HG02610 (cell line): ENCODE measurements around the gene NCOA7.
A peak's percentile ranks its signal among the peaks of the same experiment; 100 is the strongest.

Source experiments
- ATAC-seq: cut with Tn5 transposase; IDR thresholded peaks from one replicate; pipeline ENCODE4 v1.9.1; 2021; ENCODE audit warnings: mild to moderate bottlenecking, moderate library complexity; ENCODE audit not compliant: unreplicated experiment

NCOA7 gene

GRCh38 chr6:125790358-125791150 lies at the start of gene NCOA7:
TSS of gene NCOA7 (plus strand) at chr6:125790960. CDS start at chr6:125815355, 24,395 bp downstream.
- ATAC-seq = peak; percentile 79

GRCh38 chr6:125741336-125741735 lies 49.4 kb upstream of the NCOA7 start:
- ATAC-seq = no peak

GRCh38 chr6:125742024-125742423 lies 48.7 kb upstream of the NCOA7 start:
- no peak for ATAC-seq

GRCh38 chr6:125742464-125743120 lies 48.2 kb upstream of the NCOA7 start:
- no peak for ATAC-seq

GRCh38 chr6:125743604-125744003 lies 47.2 kb upstream of the NCOA7 start:
- no peak for ATAC-seq

GRCh38 chr6:125745281-125746018 lies 45.3 kb upstream of the NCOA7 start:
- no peak for ATAC-seq

GRCh38 chr6:125746019-125746414 lies 44.7 kb upstream of the NCOA7 start:
- ATAC-seq = no peak

GRCh38 chr6:125746731-125747588 lies 43.8 kb upstream of the NCOA7 start:
- ATAC-seq = peak; percentile 56

GRCh38 chr6:125747589-125748405 lies 43.0 kb upstream of the NCOA7 start:
- ATAC-seq = no peak

GRCh38 chr6:125748406-125749172 lies 42.2 kb upstream of the NCOA7 start:
- no peak for ATAC-seq

- ATAC-seq = peak; percentile 90
Observed at GRCh38 chr6:125749173-125749864, 41.4 kb upstream of the NCOA7 start, which contains the start of gene HEY2. TSS of gene HEY2 (plus strand) at chr6:125749632. CDS start at chr6:125749777, 145 bp downstream.

- no peak for ATAC-seq
Observed at GRCh38 chr6:125749865-125750691, 40.7 kb upstream of the NCOA7 start.

- ATAC-seq = no peak
Observed at GRCh38 chr6:125750692-125751333, 39.9 kb upstream of the NCOA7 start.

GRCh38 chr6:125751334-125751916 lies 39.3 kb upstream of the NCOA7 start:
- no peak for ATAC-seq

GRCh38 chr6:125752773-125753172 lies 38.0 kb upstream of the NCOA7 start:
- no peak for ATAC-seq

- no peak for ATAC-seq
Observed at GRCh38 chr6:125753218-125753936, 37.4 kb upstream of the NCOA7 start.
